ENCODE data around the gene TCIRG1. TPM values are rescaled to one million over a fixed set of nuclear protein-coding genes. Genes with fewer than 3 reads are reported as not detected.
A peak's percentile ranks its signal among the peaks of the same experiment; 100 is the strongest.

Gene TCIRG1
- total and polyA plus RNA-seq, 2 of the 13 experiments (the other 11 are each of a cell fraction or from before 2014, with no cell fraction given): 48.0 to 69.6 TPM

DNA sequence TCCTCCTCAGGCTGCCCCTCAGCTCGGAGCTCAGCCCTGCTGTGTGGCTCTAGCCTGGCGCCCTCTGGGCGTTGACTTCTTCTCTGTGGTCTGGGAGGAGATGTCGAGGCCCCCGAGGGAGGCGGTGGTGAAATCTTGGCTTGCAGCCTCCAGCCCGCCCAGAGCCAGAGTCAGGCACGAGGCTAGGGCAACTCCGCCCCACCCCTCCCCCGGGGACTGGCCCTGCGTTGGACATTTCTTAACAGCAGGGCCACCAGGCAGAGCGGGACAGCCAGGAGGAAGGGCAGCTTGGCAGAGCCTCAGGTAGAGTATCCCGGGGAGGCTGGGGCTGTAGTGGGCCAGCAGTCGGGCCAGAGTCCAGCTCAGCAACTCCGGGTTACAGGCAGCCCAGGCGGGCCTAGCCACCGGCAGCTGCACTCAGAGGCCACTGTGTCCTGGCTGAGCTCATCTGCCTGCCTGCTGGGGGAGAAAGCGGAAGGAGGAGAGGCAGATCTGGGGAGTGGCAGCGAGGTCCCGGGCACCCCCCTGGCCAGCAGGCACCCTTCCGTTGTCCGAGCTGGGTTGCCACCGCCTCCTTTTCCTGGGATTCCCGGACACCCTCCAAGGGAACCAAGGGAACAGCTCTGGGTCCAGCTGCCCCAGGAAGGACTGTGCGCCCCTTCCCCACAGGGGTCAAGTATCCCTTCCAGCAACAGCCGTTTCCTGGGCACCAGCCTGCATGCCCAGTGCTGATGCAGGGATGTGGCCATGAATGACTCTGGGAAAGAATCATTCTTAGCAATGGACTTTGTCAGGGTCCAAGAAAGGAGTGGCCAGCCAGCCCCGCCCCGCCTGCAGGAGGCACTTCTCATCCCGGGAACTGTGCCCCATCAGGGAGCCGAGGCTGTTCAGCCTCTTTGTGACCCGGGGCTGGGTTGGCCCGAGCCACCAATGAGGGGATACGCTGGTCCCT lies 28.5 kb upstream of the TCIRG1 start, which contains the start of gene ALDH3B1 (continued):
- TF ChIP-seq MZF1 (CRISPR knock-in tag; IDR thresholded peaks at IDR 0.05; ENCODE audit: borderline replicate concordance) (no peak), ZNF530 (CRISPR knock-in tag; IDR thresholded peaks at IDR 0.05; ENCODE audit: low read depth) (no peak), ZNF557 (CRISPR knock-in tag; IDR thresholded peaks at IDR 0.05) (no peak), EHMT2 (IDR thresholded peaks at IDR 0.05; ENCODE audit: borderline replicate concordance, low read depth, low read length) (no peak), PATZ1 (CRISPR knock-in tag; IDR thresholded peaks at IDR 0.05) (peak; percentile 69), ZNF780A (CRISPR knock-in tag; IDR thresholded peaks at IDR 0.05) (no peak), ZBTB8A (CRISPR knock-in tag; IDR thresholded peaks at IDR 0.05; ENCODE audit: borderline replicate concordance, low read depth) (no peak), ZNF563 (CRISPR knock-in tag; IDR thresholded peaks at IDR 0.05) (peak; percentile 85), TMF1 (CRISPR knock-in tag; IDR thresholded peaks at IDR 0.05; ENCODE audit: low read depth) (no peak), FOSL1 (CRISPR knock-in tag; IDR thresholded peaks at IDR 0.05; ENCODE audit: borderline replicate concordance) (no peak), BRF2 (CRISPR knock-in tag; IDR thresholded peaks at IDR 0.05) (no peak), SMAD9 (CRISPR knock-in tag; IDR thresholded peaks at IDR 0.05) (no peak), NFIC (IDR thresholded peaks at IDR 0.05; ENCODE audit: low read length) (no peak)
- TF ChIP-seq, protein P1, sequence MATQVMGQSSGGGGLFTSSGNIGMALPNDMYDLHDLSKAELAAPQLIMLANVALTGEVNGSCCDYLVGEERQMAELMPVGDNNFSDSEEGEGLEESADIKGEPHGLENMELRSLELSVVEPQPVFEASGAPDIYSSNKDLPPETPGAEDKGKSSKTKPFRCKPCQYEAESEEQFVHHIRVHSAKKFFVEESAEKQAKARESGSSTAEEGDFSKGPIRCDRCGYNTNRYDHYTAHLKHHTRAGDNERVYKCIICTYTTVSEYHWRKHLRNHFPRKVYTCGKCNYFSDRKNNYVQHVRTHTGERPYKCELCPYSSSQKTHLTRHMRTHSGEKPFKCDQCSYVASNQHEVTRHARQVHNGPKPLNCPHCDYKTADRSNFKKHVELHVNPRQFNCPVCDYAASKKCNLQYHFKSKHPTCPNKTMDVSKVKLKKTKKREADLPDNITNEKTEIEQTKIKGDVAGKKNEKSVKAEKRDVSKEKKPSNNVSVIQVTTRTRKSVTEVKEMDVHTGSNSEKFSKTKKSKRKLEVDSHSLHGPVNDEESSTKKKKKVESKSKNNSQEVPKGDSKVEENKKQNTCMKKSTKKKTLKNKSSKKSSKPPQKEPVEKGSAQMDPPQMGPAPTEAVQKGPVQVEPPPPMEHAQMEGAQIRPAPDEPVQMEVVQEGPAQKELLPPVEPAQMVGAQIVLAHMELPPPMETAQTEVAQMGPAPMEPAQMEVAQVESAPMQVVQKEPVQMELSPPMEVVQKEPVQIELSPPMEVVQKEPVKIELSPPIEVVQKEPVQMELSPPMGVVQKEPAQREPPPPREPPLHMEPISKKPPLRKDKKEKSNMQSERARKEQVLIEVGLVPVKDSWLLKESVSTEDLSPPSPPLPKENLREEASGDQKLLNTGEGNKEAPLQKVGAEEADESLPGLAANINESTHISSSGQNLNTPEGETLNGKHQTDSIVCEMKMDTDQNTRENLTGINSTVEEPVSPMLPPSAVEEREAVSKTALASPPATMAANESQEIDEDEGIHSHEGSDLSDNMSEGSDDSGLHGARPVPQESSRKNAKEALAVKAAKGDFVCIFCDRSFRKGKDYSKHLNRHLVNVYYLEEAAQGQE (IDR thresholded peaks at IDR 0.05; ENCODE audit: borderline replicate concordance in 1 of 2, low read depth in 1 of 2, low read length in 2 of 2): no peak
- TF ChIP-seq, protein P2, sequence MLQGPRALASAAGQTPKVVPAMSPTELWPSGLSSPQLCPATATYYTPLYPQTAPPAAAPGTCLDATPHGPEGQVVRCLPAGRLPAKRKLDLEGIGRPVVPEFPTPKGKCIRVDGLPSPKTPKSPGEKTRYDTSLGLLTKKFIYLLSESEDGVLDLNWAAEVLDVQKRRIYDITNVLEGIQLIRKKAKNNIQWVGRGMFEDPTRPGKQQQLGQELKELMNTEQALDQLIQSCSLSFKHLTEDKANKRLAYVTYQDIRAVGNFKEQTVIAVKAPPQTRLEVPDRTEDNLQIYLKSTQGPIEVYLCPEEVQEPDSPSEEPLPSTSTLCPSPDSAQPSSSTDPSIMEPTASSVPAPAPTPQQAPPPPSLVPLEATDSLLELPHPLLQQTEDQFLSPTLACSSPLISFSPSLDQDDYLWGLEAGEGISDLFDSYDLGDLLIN (CRISPR knock-in tag; IDR thresholded peaks at IDR 0.05; ENCODE audit: borderline replicate concordance): no peak
- TF ChIP-seq, protein P3, sequence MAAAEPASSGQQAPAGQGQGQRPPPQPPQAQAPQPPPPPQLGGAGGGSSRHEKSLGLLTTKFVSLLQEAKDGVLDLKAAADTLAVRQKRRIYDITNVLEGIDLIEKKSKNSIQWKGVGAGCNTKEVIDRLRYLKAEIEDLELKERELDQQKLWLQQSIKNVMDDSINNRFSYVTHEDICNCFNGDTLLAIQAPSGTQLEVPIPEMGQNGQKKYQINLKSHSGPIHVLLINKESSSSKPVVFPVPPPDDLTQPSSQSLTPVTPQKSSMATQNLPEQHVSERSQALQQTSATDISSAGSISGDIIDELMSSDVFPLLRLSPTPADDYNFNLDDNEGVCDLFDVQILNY (CRISPR knock-in tag; conservative IDR thresholded peaks at IDR 0.05): no peak
- TF ChIP-seq, protein P4, sequence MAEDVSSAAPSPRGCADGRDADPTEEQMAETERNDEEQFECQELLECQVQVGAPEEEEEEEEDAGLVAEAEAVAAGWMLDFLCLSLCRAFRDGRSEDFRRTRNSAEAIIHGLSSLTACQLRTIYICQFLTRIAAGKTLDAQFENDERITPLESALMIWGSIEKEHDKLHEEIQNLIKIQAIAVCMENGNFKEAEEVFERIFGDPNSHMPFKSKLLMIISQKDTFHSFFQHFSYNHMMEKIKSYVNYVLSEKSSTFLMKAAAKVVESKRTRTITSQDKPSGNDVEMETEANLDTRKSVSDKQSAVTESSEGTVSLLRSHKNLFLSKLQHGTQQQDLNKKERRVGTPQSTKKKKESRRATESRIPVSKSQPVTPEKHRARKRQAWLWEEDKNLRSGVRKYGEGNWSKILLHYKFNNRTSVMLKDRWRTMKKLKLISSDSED (CRISPR knock-in tag; IDR thresholded peaks at IDR 0.05): no peak

Data from HepG2 (cell line).